T-helper 2 cell treated with Interferon-gamma antibody and Interleukin-4, amounts not matched to agents 5 μg/mL and 100 μg/mL, for 36 hours (primary cell): ENCODE results near the gene CAMK2B.

Experiments used
- DNase-seq: peaks from one replicate; pipeline ENCODE4 v3.0.0; 2021; ENCODE audit warnings: low spot score
- H3K27ac Mint-ChIP-seq: one replicate; pipeline ENCODE4 v1.8.0; 2021; ENCODE audit warnings: mild to moderate bottlenecking, mixed read lengths
- H3K27me3 Mint-ChIP-seq: one replicate; pipeline ENCODE4 v1.8.0; 2021; ENCODE audit warnings: low read depth, mixed read lengths
- H3K36me3 Mint-ChIP-seq: one replicate; pipeline ENCODE4 v1.8.0; 2021; ENCODE audit warnings: low read depth, mixed read lengths
- H3K4me1 Mint-ChIP-seq: one replicate; pipeline ENCODE4 v1.8.0; 2021; ENCODE audit warnings: low read depth, mixed read lengths
- H3K4me3 Mint-ChIP-seq: one replicate; pipeline ENCODE4 v1.8.0; 2022; ENCODE audit warnings: mild to moderate bottlenecking, moderate library complexity, mixed read lengths
- H3K9me3 Mint-ChIP-seq: one replicate; pipeline ENCODE4 v1.8.0; 2021; ENCODE audit warnings: mixed read lengths

CAMK2B gene

GRCh38 chr7:44273681-44274622, 51.4 kb downstream of the CAMK2B start:
- no peak for DNase-seq
- no peaks in the 10 kb centered on the region for H3K9me3 Mint-ChIP-seq
- no peaks in the 10 kb centered on the region for H3K27me3 Mint-ChIP-seq
- no peak overlapping the region for H3K4me3 Mint-ChIP-seq
- no peak overlapping the region for H3K27ac Mint-ChIP-seq
- H3K36me3 Mint-ChIP-seq = no peaks in the 10 kb centered on the region
- no peaks in the 10 kb centered on the region for H3K4me1 Mint-ChIP-seq

GRCh38 chr7:44272981-44273380, 52.4 kb downstream of the CAMK2B start:
- Mint-ChIP-seq H3K36me3 (no peaks in the 10 kb centered on the region), H3K9me3 (no peaks in the 10 kb centered on the region), H3K27ac (no peak overlapping the region), H3K4me3 (no peak overlapping the region), H3K27me3 (no peaks in the 10 kb centered on the region), H3K4me1 (no peaks in the 10 kb centered on the region)
- DNase-seq = no peak

GRCh38 chr7:44272456-44272855, 52.9 kb downstream of the CAMK2B start:
- Mint-ChIP-seq H3K4me1 (no peaks in the 10 kb centered on the region), H3K36me3 (no peaks in the 10 kb centered on the region), H3K4me3 (no peak overlapping the region), H3K9me3 (no peaks in the 10 kb centered on the region), H3K27me3 (no peaks in the 10 kb centered on the region), H3K27ac (no peak overlapping the region)
- DNase-seq = no peak

- Mint-ChIP-seq H3K4me1 (no peaks in the 10 kb centered on the region), H3K27me3 (peaks cover under 1% of the 10 kb centered on the region), H3K36me3 (no peaks in the 10 kb centered on the region), H3K4me3 (no peak overlapping the region), H3K9me3 (no peaks in the 10 kb centered on the region), H3K27ac (no peak overlapping the region)
- no peak for DNase-seq
These were observed 55.4 kb downstream of the CAMK2B start for GRCh38 chr7:44269943-44270493.

GRCh38 chr7:44269417-44269816, 56.0 kb downstream of the CAMK2B start:
- Mint-ChIP-seq H3K9me3 (no peaks in the 10 kb centered on the region), H3K4me3 (no peak overlapping the region), H3K27ac (no peak overlapping the region), H3K36me3 (no peaks in the 10 kb centered on the region), H3K4me1 (no peaks in the 10 kb centered on the region), H3K27me3 (peaks cover 2% of the 10 kb centered on the region)
- no peak for DNase-seq

GRCh38 chr7:44268671-44269070, 56.7 kb downstream of the CAMK2B start:
- H3K27ac Mint-ChIP-seq = no peak overlapping the region

GRCh38 chr7:44267719-44268421, 57.5 kb downstream of the CAMK2B start:
- Mint-ChIP-seq H3K4me1 (no peaks in the 10 kb centered on the region), H3K27me3 (peaks cover 2% of the 10 kb centered on the region), H3K27ac (no peak overlapping the region), H3K4me3 (no peak overlapping the region), H3K36me3 (no peaks in the 10 kb centered on the region), H3K9me3 (no peaks in the 10 kb centered on the region)
- DNase-seq = no peak

More at GRCh38 chr7:44268671-44269070, 56.7 kb downstream of the CAMK2B start:
- no peak overlapping the region for H3K4me3 Mint-ChIP-seq
- DNase-seq = no peak
- no peaks in the 10 kb centered on the region for H3K9me3 Mint-ChIP-seq
- no peaks in the 10 kb centered on the region for H3K36me3 Mint-ChIP-seq
- peaks cover 2% of the 10 kb centered on the region for H3K27me3 Mint-ChIP-seq
- H3K4me1 Mint-ChIP-seq = no peaks in the 10 kb centered on the region

- H3K36me3 Mint-ChIP-seq = no peaks in the 10 kb centered on the region
- H3K27ac Mint-ChIP-seq = no peak overlapping the region
- H3K4me1 Mint-ChIP-seq = no peaks in the 10 kb centered on the region
- no peak for DNase-seq
- H3K9me3 Mint-ChIP-seq = no peaks in the 10 kb centered on the region
- peaks cover 2% of the 10 kb centered on the region for H3K27me3 Mint-ChIP-seq
- no peak overlapping the region for H3K4me3 Mint-ChIP-seq
These were observed 58.2 kb downstream of the CAMK2B start for GRCh38 chr7:44267178-44267577.

- DNase-seq = no peak
- H3K4me3 Mint-ChIP-seq = no peak overlapping the region
- no peaks in the 10 kb centered on the region for H3K4me1 Mint-ChIP-seq
- H3K27me3 Mint-ChIP-seq = peaks cover 2% of the 10 kb centered on the region
- H3K9me3 Mint-ChIP-seq = no peaks in the 10 kb centered on the region
- H3K36me3 Mint-ChIP-seq = no peaks in the 10 kb centered on the region
- H3K27ac Mint-ChIP-seq = no peak overlapping the region
These were observed 58.9 kb downstream of the CAMK2B start for GRCh38 chr7:44266526-44266925.

GRCh38 chr7:44265728-44266127, 59.7 kb downstream of the CAMK2B start:
- Mint-ChIP-seq H3K9me3 (no peaks in the 10 kb centered on the region), H3K36me3 (no peaks in the 10 kb centered on the region), H3K27me3 (peaks cover 2% of the 10 kb centered on the region), H3K4me1 (peaks cover 2% of the 10 kb centered on the region), H3K27ac (no peak overlapping the region), H3K4me3 (no peak overlapping the region)
- no peak for DNase-seq

- DNase-seq = no peak
- H3K4me1 Mint-ChIP-seq = peaks cover 11% of the 10 kb centered on the region
- peaks cover 2% of the 10 kb centered on the region for H3K27me3 Mint-ChIP-seq
- no peaks in the 10 kb centered on the region for H3K9me3 Mint-ChIP-seq
- H3K36me3 Mint-ChIP-seq = no peaks in the 10 kb centered on the region
- H3K4me3 Mint-ChIP-seq = no peak overlapping the region
- no peak overlapping the region for H3K27ac Mint-ChIP-seq
These were observed 61.0 kb downstream of the CAMK2B start for GRCh38 chr7:44264221-44264931.

- H3K27me3 Mint-ChIP-seq = peaks cover 2% of the 10 kb centered on the region
- DNase-seq = no peak
- H3K9me3 Mint-ChIP-seq = no peaks in the 10 kb centered on the region
- no peaks in the 10 kb centered on the region for H3K36me3 Mint-ChIP-seq
- no peak overlapping the region for H3K27ac Mint-ChIP-seq
- H3K4me3 Mint-ChIP-seq = no peak overlapping the region
- H3K4me1 Mint-ChIP-seq = peaks cover 15% of the 10 kb centered on the region
These were observed 61.9 kb downstream of the CAMK2B start for GRCh38 chr7:44263326-44264082.

- Mint-ChIP-seq H3K9me3 (no peaks in the 10 kb centered on the region), H3K4me3 (no peak overlapping the region), H3K27ac (no peak overlapping the region), H3K27me3 (peaks cover 2% of the 10 kb centered on the region), H3K36me3 (no peaks in the 10 kb centered on the region), H3K4me1 (peaks cover 28% of the 10 kb centered on the region)
- DNase-seq = no peak
These were observed 63.4 kb downstream of the CAMK2B start for GRCh38 chr7:44262031-44262430.
